Measurements from ENCODE around the gene PRKCA.

GRCh38 chr17:66381701-66382362, 79.4 kb downstream of the PRKCA start:
- TF ChIP-seq CTCF (IDR thresholded peaks at IDR 0.05): no peak
- TF ChIP-seq POLR2A (IDR thresholded peaks at IDR 0.05): no peak
- no peak for TF ChIP-seq POLR2AphosphoS5 (IDR thresholded peaks at IDR 0.05)
